ENCODE measurements around the gene ZDHHC6.

Gene ZDHHC6, protein sequence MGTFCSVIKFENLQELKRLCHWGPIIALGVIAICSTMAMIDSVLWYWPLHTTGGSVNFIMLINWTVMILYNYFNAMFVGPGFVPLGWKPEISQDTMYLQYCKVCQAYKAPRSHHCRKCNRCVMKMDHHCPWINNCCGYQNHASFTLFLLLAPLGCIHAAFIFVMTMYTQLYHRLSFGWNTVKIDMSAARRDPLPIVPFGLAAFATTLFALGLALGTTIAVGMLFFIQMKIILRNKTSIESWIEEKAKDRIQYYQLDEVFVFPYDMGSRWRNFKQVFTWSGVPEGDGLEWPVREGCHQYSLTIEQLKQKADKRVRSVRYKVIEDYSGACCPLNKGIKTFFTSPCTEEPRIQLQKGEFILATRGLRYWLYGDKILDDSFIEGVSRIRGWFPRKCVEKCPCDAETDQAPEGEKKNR

DNA sequence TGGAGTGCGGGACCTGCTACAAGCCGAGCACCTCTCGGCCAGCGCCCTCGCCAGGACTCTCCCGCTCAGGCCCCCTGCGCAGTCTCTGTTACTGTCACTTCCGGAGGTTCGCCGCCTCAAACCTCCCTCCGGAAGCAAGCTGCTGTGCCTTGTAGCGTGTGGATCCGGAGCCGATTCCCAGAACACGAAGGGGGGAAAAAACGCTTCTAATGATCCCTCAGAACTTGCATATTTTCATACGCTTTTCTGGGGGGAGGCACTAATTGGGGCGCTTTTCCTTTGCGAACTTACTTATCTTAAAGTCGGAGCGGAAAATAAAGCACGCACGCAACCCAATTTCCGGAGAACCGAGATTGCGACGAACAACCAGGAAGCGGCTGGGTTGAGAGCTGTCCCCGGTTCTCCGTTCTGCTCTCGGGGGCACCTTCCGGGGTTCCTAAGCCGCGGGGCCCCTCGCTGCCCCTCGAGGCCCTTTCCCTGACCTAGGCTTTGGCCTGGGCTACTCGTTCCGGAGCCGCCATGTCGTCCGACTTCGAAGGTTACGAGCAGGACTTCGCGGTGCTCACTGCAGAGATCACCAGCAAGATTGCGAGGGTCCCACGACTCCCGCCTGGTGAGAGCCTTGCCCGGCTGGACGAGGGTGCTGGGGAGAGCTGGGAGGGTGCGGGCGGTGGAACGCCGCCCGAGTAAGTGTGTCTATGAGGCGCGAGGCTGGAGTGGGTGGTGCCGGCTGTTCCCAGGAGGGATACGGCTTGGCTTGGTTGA is at the start of gene ZDHHC6, which contains the start of gene VTI1A:
ZDHHC6 (minus strand) TSS at position 60 of the 765 bp plus-strand sequence. CDS start 1,478 bp downstream, outside the sequence.
VTI1A (plus strand) TSS at position 361 of the 765 bp plus-strand sequence; CDS start at position 520, 159 bp downstream.
- DNase-seq (ENCODE audit: low read depth): peak; percentile 89
- TF ChIP-seq, protein P1, sequence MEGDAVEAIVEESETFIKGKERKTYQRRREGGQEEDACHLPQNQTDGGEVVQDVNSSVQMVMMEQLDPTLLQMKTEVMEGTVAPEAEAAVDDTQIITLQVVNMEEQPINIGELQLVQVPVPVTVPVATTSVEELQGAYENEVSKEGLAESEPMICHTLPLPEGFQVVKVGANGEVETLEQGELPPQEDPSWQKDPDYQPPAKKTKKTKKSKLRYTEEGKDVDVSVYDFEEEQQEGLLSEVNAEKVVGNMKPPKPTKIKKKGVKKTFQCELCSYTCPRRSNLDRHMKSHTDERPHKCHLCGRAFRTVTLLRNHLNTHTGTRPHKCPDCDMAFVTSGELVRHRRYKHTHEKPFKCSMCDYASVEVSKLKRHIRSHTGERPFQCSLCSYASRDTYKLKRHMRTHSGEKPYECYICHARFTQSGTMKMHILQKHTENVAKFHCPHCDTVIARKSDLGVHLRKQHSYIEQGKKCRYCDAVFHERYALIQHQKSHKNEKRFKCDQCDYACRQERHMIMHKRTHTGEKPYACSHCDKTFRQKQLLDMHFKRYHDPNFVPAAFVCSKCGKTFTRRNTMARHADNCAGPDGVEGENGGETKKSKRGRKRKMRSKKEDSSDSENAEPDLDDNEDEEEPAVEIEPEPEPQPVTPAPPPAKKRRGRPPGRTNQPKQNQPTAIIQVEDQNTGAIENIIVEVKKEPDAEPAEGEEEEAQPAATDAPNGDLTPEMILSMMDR (IDR thresholded peaks at IDR 0.05; ENCODE audit: insufficient read depth, low read depth, low read length, missing control alignments): peak; percentile 36
- peak within 1 kb of the TSS; percentile 97 for H3K4me3 ChIP-seq (ENCODE audit: low read length)

DNA sequence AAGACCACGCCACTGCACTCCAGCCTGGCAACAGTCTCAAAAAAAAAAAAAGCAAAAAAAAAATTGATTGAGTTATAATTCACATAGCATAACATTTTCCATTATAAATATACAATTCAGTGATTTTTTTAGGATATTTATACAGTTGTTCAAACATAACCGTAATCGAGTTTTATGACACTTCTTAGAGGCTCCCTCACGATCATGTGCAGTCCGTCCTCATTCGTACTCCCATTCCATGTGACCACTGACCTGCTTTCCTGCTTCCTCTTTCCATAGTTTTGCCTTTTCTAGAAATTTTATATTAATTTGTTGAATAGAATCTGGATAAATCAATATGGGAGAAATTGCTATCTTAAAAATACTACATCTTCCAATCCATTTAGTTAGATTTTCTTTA is 46.0 kb upstream of the ZDHHC6 start:
- H3K4me3 ChIP-seq (ENCODE audit: low read length): no peak overlapping the region
- DNase-seq (ENCODE audit: low read depth): no peak
- TF ChIP-seq, protein P1 (IDR thresholded peaks at IDR 0.05; ENCODE audit: insufficient read depth, low read depth, low read length, missing control alignments): no peak

DNA sequence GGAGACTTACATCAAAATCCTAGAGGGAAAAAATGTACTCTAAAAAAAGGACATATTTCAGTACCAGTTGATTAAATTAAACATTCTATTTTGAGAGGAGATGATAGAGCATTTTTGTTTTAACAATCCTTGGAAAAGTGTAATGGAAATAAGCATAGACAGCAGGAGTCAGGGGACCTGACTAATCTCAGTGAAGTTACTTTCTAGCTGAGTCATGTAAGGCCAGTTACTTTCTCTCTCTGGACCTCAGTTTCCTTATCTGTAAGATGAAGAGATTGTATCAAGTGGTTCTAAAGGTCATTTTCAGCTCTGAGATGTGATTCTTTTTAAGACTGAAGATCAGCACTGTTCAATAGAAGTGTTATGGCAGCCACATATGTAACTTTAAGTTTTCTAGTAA is 44.4 kb upstream of the ZDHHC6 start:
- H3K4me3 ChIP-seq (ENCODE audit: low read length): no peak overlapping the region
- DNase-seq (ENCODE audit: low read depth): peak; percentile 1
- TF ChIP-seq, protein P1 (IDR thresholded peaks at IDR 0.05; ENCODE audit: insufficient read depth, low read depth, low read length, missing control alignments): no peak

DNA sequence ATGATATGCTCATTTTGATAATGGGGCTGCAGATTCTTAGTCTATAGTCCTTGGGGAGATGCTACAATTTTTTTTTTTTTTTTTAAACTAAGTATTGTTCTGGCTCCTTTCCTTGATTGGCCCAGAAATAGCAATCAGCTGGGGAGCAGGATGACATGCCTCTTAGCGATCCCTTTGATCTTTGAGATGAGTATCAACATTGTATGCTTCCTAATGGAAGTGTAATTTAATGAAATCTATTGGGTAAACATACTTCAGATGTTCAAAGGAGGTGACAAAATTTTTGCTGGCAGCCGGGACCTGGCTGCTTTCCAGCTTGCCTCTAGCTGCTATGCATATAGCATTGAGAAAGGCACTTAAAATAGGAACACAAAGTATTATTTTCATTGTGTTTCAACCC is 43.8 kb upstream of the ZDHHC6 start:
- TF ChIP-seq, protein P1 (IDR thresholded peaks at IDR 0.05; ENCODE audit: insufficient read depth, low read depth, low read length, missing control alignments): no peak
- DNase-seq (ENCODE audit: low read depth): peak; percentile 4
- H3K4me3 ChIP-seq (ENCODE audit: low read length): no peak overlapping the region

DNA sequence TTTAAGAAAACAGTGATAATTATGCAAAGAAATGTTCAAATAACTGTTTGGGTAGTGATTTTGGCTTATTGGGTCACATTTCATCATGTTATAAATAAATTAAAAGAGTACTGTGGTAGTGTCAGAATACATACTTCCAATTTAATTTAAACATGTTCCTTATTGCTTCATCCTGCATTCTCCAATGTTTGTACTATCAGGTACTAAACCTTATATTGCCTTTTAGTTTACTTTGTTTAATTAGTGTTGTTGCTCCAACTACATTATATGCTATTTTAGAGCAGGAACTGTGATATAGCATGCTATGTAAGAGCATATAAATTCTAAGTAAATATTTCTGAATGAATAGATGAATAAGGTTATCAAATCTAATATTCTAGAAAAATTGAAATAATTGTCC is 41.2 kb upstream of the ZDHHC6 start:
- no peak overlapping the region for H3K4me3 ChIP-seq (ENCODE audit: low read length)
- DNase-seq (ENCODE audit: low read depth): no peak
- TF ChIP-seq, protein P1 (IDR thresholded peaks at IDR 0.05; ENCODE audit: insufficient read depth, low read depth, low read length, missing control alignments): no peak

DNA sequence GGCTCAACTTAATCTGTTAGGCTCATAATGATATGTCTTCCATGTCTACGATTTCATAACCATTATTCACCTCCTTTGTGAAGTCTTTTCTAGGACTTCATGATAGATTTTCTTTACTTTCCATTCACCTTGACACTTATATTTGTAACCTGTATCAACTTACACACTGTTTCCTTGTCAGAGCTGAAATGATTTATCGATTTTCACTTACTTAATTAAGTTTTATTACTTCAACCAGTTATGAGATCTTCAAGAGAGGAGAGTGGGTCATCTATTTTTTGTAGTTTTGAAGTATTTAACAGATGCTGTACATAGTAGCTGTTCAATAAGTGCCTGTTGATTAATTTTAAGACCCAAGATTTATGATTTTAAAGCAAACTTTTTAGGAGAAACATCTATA is 37.7 kb upstream of the ZDHHC6 start:
- TF ChIP-seq, protein P1 (IDR thresholded peaks at IDR 0.05; ENCODE audit: insufficient read depth, low read depth, low read length, missing control alignments): no peak

More for the DNA sequence above, 37.7 kb upstream of the ZDHHC6 start:
- DNase-seq (ENCODE audit: low read depth): no peak
- no peak overlapping the region for H3K4me3 ChIP-seq (ENCODE audit: low read length)

Measured in epithelial cell of esophagus (primary cell).